PFSK-1 (cell line): ENCODE measurements around the gene MAML1.

ENCODE experiments used
- FOXP2 ChIP-seq: optimal IDR thresholded peaks from 2 replicates; pipeline ENCODE3; 2011; ENCODE audit warnings: borderline replicate concordance, control low read depth, inconsistent platforms; ENCODE audit not compliant: insufficient read depth; ENCODE audit errors: extremely low read length, extremely low read depth
- POLR2AphosphoS5 ChIP-seq: IDR thresholded peaks from 2 replicates; pipeline ENCODE4 v1.6.1; 2012; ENCODE audit warnings: low read depth, mild to moderate bottlenecking, control low read depth, low read length, moderate library complexity
- SIN3A ChIP-seq: IDR thresholded peaks from 2 replicates; pipeline ENCODE4 v1.6.1; 2012; ENCODE audit warnings: mild to moderate bottlenecking, low read length, moderate library complexity, borderline replicate concordance; ENCODE audit not compliant: insufficient read depth
- TAF1 ChIP-seq: IDR thresholded peaks from 2 replicates; pipeline ENCODE4 v1.6.1; 2012; ENCODE audit warnings: low read length, control low read depth, borderline replicate concordance; ENCODE audit not compliant: insufficient read depth
- TF ChIP-seq, protein P1 (sequence below), 2 experiments: IDR thresholded peaks; 2 replicates each; pipeline versions ENCODE4 v1.6.1 to v1.8.0; 2011 to 2012; ENCODE audit warnings: low read depth in 2 of 2, low read length in 2 of 2, control low read depth in 1 of 2, inconsistent platforms in 1 of 2, mild to moderate bottlenecking in 1 of 2, moderate library complexity in 1 of 2; ENCODE audit not compliant: insufficient read depth in 1 of 2

Gene MAML1

DNA sequence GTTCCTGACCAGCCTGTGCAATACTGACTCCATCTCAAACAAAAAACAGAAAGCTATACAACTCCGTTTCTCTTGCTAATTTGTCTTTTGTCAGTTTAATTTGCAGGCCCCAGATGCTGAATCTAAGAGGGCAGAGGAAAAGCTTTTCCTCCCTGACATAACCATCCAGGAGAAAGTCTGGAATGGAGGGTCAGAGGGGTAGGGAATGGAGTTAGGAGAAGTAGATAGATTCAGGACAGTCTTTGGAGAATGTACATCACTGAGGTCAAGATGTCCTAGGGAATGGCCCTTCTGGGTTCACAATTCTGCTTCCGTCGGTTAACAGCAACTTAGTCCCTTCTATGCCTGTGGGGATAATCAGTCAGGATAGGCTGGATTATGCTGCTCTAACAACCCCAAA, 81.5 kb downstream of the MAML1 start:
- no peak for TF ChIP-seq FOXP2
- TF ChIP-seq, protein P1, sequence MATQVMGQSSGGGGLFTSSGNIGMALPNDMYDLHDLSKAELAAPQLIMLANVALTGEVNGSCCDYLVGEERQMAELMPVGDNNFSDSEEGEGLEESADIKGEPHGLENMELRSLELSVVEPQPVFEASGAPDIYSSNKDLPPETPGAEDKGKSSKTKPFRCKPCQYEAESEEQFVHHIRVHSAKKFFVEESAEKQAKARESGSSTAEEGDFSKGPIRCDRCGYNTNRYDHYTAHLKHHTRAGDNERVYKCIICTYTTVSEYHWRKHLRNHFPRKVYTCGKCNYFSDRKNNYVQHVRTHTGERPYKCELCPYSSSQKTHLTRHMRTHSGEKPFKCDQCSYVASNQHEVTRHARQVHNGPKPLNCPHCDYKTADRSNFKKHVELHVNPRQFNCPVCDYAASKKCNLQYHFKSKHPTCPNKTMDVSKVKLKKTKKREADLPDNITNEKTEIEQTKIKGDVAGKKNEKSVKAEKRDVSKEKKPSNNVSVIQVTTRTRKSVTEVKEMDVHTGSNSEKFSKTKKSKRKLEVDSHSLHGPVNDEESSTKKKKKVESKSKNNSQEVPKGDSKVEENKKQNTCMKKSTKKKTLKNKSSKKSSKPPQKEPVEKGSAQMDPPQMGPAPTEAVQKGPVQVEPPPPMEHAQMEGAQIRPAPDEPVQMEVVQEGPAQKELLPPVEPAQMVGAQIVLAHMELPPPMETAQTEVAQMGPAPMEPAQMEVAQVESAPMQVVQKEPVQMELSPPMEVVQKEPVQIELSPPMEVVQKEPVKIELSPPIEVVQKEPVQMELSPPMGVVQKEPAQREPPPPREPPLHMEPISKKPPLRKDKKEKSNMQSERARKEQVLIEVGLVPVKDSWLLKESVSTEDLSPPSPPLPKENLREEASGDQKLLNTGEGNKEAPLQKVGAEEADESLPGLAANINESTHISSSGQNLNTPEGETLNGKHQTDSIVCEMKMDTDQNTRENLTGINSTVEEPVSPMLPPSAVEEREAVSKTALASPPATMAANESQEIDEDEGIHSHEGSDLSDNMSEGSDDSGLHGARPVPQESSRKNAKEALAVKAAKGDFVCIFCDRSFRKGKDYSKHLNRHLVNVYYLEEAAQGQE (IDR thresholded peaks at IDR 0.05; ENCODE audit: insufficient read depth in 1 of 2, low read depth in 2 of 2, low read length in 2 of 2): no peak
- TF ChIP-seq TAF1: no peak
- TF ChIP-seq POLR2AphosphoS5: no peak
- TF ChIP-seq SIN3A: no peak

- TF ChIP-seq SIN3A (no peak), TAF1 (no peak), FOXP2 (no peak), POLR2AphosphoS5 (no peak)
- TF ChIP-seq, protein P1 (IDR thresholded peaks at IDR 0.05; ENCODE audit: insufficient read depth in 1 of 2, low read depth in 2 of 2, low read length in 2 of 2): no peak
These were observed 83.0 kb downstream of the MAML1 start for GRCh38 chr5:179815491-179816249.

DNA sequence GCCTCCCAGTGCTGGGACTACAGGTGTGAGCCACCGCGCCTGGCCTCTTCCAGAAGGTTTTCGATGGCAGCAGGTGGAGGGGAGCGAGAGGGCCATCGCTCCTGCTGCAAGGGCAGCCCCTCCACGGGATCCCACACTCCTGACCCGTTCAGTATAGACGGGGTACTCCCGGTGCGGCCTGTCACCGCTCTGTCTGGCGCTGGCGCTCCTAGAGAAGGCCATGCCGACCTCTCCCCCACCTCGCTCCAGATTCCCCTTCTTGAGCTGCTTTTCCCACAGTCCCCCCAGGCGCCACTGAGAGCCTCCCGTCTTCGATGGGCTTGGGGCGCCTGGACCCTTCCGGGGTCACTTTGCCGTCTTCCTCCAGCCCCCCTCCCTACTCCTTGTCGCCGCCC, 83.8 kb downstream of the MAML1 start:
- TF ChIP-seq FOXP2 (no peak), TAF1 (no peak), SIN3A (no peak), POLR2AphosphoS5 (no peak)
- TF ChIP-seq, protein P1 (IDR thresholded peaks at IDR 0.05; ENCODE audit: insufficient read depth in 1 of 2, low read depth in 2 of 2, low read length in 2 of 2): no peak

DNA sequence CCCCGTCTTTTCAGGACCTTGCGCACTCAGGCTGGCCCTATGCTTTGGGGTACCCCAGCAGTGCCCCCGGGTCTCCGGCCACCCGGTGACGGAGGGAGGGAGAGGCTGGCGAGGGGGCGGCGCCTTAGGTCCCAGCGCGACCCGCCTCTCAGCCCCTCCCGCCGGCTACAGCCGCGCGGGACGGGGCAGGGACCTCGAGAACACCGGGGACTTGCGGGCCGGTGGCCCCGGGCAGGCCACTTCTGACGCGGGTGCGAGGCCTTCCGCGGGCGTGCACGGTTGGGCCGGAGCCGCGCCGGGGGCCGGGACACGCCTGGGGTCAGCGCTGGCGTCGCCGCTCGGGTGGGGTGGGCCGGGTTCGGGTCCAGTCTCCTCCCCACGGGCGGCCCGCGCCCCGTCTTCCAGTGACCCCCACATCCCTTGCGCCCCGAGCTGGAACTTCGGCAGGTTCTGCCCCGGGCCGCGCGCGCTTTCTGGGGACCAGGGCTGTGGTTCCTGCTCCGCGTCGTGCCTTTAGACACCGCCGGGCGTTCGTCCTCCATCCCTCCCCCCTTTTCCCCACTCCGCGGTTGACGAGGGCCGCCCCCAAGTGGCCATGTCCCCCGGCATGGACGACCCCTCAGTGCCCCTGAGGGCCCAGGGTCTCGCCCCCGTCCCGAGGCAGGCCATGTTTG, 84.3 kb downstream of the MAML1 start:
- no peak for TF ChIP-seq SIN3A
- no peak for TF ChIP-seq POLR2AphosphoS5
- TF ChIP-seq, protein P1 (IDR thresholded peaks at IDR 0.05; ENCODE audit: insufficient read depth in 1 of 2, low read depth in 2 of 2, low read length in 2 of 2): no peak
- TF ChIP-seq TAF1: no peak
- TF ChIP-seq FOXP2: no peak
